ENCODE measurements around the gene PFDN1. TPM values are rescaled to one million over a fixed set of nuclear protein-coding genes. Genes with fewer than 3 reads are reported as not detected.

PFDN1 gene
- total RNA-seq, 1 experiment from 2014 or later, result 54.4 TPM

- ATAC-seq (no peak), DNase-seq (ENCODE audit: low read depth, low spot score) (no peak)
- intact Hi-C loops (cut with micrococcal nuclease; ENCODE audit: unreplicated experiment), result no loop called here
- CTCF ChIA-PET, result interaction anchor here (0.6 to 0.9 kb wide), 2 partner anchors 11 to 83 kb away, joined by 4 to 6 read pairs; partner anchors contain the start of gene HBEGF
- POLR2A ChIA-PET, result no interaction called here
- H3K4me3 ChIP-seq (ENCODE audit: low read depth in 2 of 2, low read length in 2 of 2), result no peak overlapping the region
- no TSS peak for BruUV-seq (replicated peaks)
- H3K9me3 ChIP-seq (ENCODE audit: control insufficient read depth, insufficient read depth, low read depth, low read length), result no peaks in the 10 kb centered on the region
- H3K4me1 ChIP-seq (ENCODE audit: control insufficient read depth, insufficient read depth, low read length), result peaks cover 20% of the 10 kb centered on the region
- H3K36me3 ChIP-seq (ENCODE audit: control insufficient read depth, insufficient read depth, low read length), result no peaks in the 10 kb centered on the region
- H3K27me3 ChIP-seq (ENCODE audit: control insufficient read depth, insufficient read depth, low read length), result no peaks in the 10 kb centered on the region
- in situ Hi-C loops (cut with HindIII; ENCODE audit: low pct_unique_long_range_greater_than_20kb, low sequenced_read_pairs), result no loop called here
- no peak overlapping the region for H3K27ac ChIP-seq (ENCODE audit: low read length)
- TF ChIP-seq CTCF (IDR thresholded peaks at IDR 0.05) (no peak), TCF7L2 (IDR thresholded peaks at IDR 0.05; ENCODE audit: low read depth, low read length) (no peak), REST (IDR thresholded peaks at IDR 0.05; ENCODE audit: insufficient read depth in 1 of 2, low read depth in 2 of 2, low read length in 1 of 2) (no peak), POLR2AphosphoS5 (IDR thresholded peaks at IDR 0.05; ENCODE audit: low read depth, low read length) (no peak), SIN3A (IDR thresholded peaks at IDR 0.05; ENCODE audit: borderline replicate concordance, insufficient read depth, low read depth, low read length) (no peak)
These were observed 40.1 kb downstream of the PFDN1 start for GRCh38 chr5:140262839-140263238.

GRCh38 chr5:140262221-140262620 lies 40.7 kb downstream of the PFDN1 start:
- TF ChIP-seq TCF7L2 (IDR thresholded peaks at IDR 0.05; ENCODE audit: low read depth, low read length) (no peak), POLR2AphosphoS5 (IDR thresholded peaks at IDR 0.05; ENCODE audit: low read depth, low read length) (no peak), CTCF (IDR thresholded peaks at IDR 0.05) (no peak), REST (IDR thresholded peaks at IDR 0.05; ENCODE audit: insufficient read depth in 1 of 2, low read depth in 2 of 2, low read length in 1 of 2) (no peak), SIN3A (IDR thresholded peaks at IDR 0.05; ENCODE audit: borderline replicate concordance, insufficient read depth, low read depth, low read length) (no peak)
- ChIA-PET CTCF (interaction anchor here (0.6 to 1.5 kb wide), 5 partner anchors 10 to 90 kb away, joined by 4 to 9 read pairs (median 6); partner anchors contain the start of gene HBEGF), POLR2A (interaction anchor here (0.5 kb wide), 1 partner anchor 68 kb away, joined by 11 read pairs; no protein-coding TSS in a partner anchor)
- Histone ChIP-seq H3K4me1 (ENCODE audit: control insufficient read depth, insufficient read depth, low read length) (peaks cover 20% of the 10 kb centered on the region), H3K4me3 (ENCODE audit: low read depth in 2 of 2, low read length in 2 of 2) (no peak overlapping the region), H3K9me3 (ENCODE audit: control insufficient read depth, insufficient read depth, low read depth, low read length) (no peaks in the 10 kb centered on the region), H3K27me3 (ENCODE audit: control insufficient read depth, insufficient read depth, low read length) (no peaks in the 10 kb centered on the region), H3K27ac (ENCODE audit: low read length) (peak overlapping the region; percentile 26; the same call in 1 of the 2 replicates), H3K36me3 (ENCODE audit: control insufficient read depth, insufficient read depth, low read length) (no peaks in the 10 kb centered on the region)
- ATAC-seq, result no peak
- DNase-seq (ENCODE audit: low read depth, low spot score), result no peak
- BruUV-seq (replicated peaks), result no TSS peak
- in situ Hi-C loops (cut with HindIII; ENCODE audit: low pct_unique_long_range_greater_than_20kb, low sequenced_read_pairs) (no loop called here), intact Hi-C loops (cut with micrococcal nuclease; ENCODE audit: unreplicated experiment) (no loop called here)
